Osteocyte (in vitro differentiated cells): ENCODE data around the gene RIPK4. TPM values are rescaled to one million over a fixed set of nuclear protein-coding genes. Genes with fewer than 3 reads are reported as not detected.

Experiments
- DNase-seq: peaks from one replicate; pipeline ENCODE4 v3.0.0; 2021; ENCODE audit warnings: mixed read lengths; ENCODE audit not compliant: unreplicated experiment; ENCODE audit errors: extremely low spot score
- H3K27ac Mint-ChIP-seq: one replicate; pipeline ENCODE4 v1.8.0; 2021; ENCODE audit warnings: mild to moderate bottlenecking, mixed read lengths; ENCODE audit not compliant: unreplicated experiment
- H3K27me3 Mint-ChIP-seq: one replicate; pipeline ENCODE4 v1.8.0; 2021; ENCODE audit warnings: mixed read lengths; ENCODE audit not compliant: unreplicated experiment
- H3K36me3 Mint-ChIP-seq: one replicate; pipeline ENCODE4 v1.8.0; 2021; ENCODE audit warnings: mixed read lengths; ENCODE audit not compliant: unreplicated experiment
- H3K4me1 Mint-ChIP-seq: one replicate; pipeline ENCODE4 v1.8.0; 2021; ENCODE audit warnings: mixed read lengths; ENCODE audit not compliant: unreplicated experiment
- H3K4me3 Mint-ChIP-seq: one replicate; pipeline ENCODE4 v1.8.0; 2021; ENCODE audit warnings: mild to moderate bottlenecking, moderate library complexity, mixed read lengths; ENCODE audit not compliant: unreplicated experiment
- H3K9me3 Mint-ChIP-seq: one replicate; pipeline ENCODE4 v1.8.0; 2021; ENCODE audit warnings: mixed read lengths; ENCODE audit not compliant: unreplicated experiment
- CTCF ChIP-seq: fragments of 200-600 bp; sonication (generic); IDR thresholded peaks from 2 replicates; pipeline ENCODE4 v1.5.0; 2021; ENCODE audit warnings: antibody characterized with exemption, mild to moderate bottlenecking, moderate library complexity
- total RNA-seq: library from RNA; stranded (reverse); gene quantifications from 2 replicates; pipeline ENCODE4 v1.2.1, GENCODE V29; 2021

Gene RIPK4
- total RNA-seq, 1 donor from 2014 or later: 2.4 TPM

- Mint-ChIP-seq H3K4me3 (no peak overlapping the region), H3K27ac (no peak overlapping the region), H3K4me1 (peaks cover 19% of the 10 kb centered on the region), H3K9me3 (no peaks in the 10 kb centered on the region), H3K36me3 (no peaks in the 10 kb centered on the region), H3K27me3 (peaks cover 36% of the 10 kb centered on the region)
- DNase-seq: no peak
- no peak for TF ChIP-seq CTCF
Measured at GRCh38 chr21:41784456-41785102, 17.7 kb upstream of the RIPK4 start.

- peaks cover 25% of the 10 kb centered on the region for H3K4me1 Mint-ChIP-seq
- DNase-seq: no peak
- H3K27ac Mint-ChIP-seq: no peak overlapping the region
- no peaks in the 10 kb centered on the region for H3K36me3 Mint-ChIP-seq
- peaks cover 31% of the 10 kb centered on the region for H3K27me3 Mint-ChIP-seq
- no peak overlapping the region for H3K4me3 Mint-ChIP-seq
- no peak for TF ChIP-seq CTCF
- no peaks in the 10 kb centered on the region for H3K9me3 Mint-ChIP-seq
Measured at GRCh38 chr21:41783476-41784180, 16.8 kb upstream of the RIPK4 start.

- Mint-ChIP-seq H3K36me3 (no peaks in the 10 kb centered on the region), H3K4me3 (no peak overlapping the region), H3K4me1 (peaks cover 28% of the 10 kb centered on the region), H3K27me3 (peaks cover 27% of the 10 kb centered on the region), H3K27ac (no peak overlapping the region), H3K9me3 (no peaks in the 10 kb centered on the region)
- no peak for TF ChIP-seq CTCF
- no peak for DNase-seq
Measured at GRCh38 chr21:41781050-41781410, 14.2 kb upstream of the RIPK4 start.

- H3K9me3 Mint-ChIP-seq: no peaks in the 10 kb centered on the region
- TF ChIP-seq CTCF: no peak
- no peak overlapping the region for H3K4me3 Mint-ChIP-seq
- DNase-seq: no peak
- H3K4me1 Mint-ChIP-seq: peaks cover 27% of the 10 kb centered on the region
- H3K27ac Mint-ChIP-seq: no peak overlapping the region
- no peaks in the 10 kb centered on the region for H3K36me3 Mint-ChIP-seq
- H3K27me3 Mint-ChIP-seq: peaks cover 27% of the 10 kb centered on the region
Measured at GRCh38 chr21:41780337-41781049, 13.6 kb upstream of the RIPK4 start.

- peaks cover 31% of the 10 kb centered on the region for H3K27me3 Mint-ChIP-seq
- H3K4me3 Mint-ChIP-seq: no peak overlapping the region
- no peaks in the 10 kb centered on the region for H3K9me3 Mint-ChIP-seq
- no peak overlapping the region for H3K27ac Mint-ChIP-seq
- no peaks in the 10 kb centered on the region for H3K36me3 Mint-ChIP-seq
- TF ChIP-seq CTCF: no peak
- peaks cover 27% of the 10 kb centered on the region for H3K4me1 Mint-ChIP-seq
- no peak for DNase-seq
Measured at GRCh38 chr21:41779659-41780058, 12.8 kb upstream of the RIPK4 start.
